HK-2 (cell line): Measurements from ENCODE around the gene FOXO3B.
"Not testable (repeated sequence)": the region's sequence is repeated elsewhere in the genome, so short reads cannot be mapped to it uniquely, and the experiment has no call there.

ENCODE experiments used
- DNase-seq: peaks from one replicate; pipeline ENCODE4 v3.0.0-alpha.2; 2018; ENCODE audit not compliant: unreplicated experiment

FOXO3B gene

GRCh38 chr17:18650094-18650493, 32.0 kb downstream of the FOXO3B start:
- not testable (repeated sequence) for DNase-seq

- not testable (repeated sequence) for DNase-seq
Measured at GRCh38 chr17:18644291-18644690, 37.8 kb downstream of the FOXO3B start, which contains the start of gene TBC1D28. TSS of gene TBC1D28 (minus strand) at chr17:18644391. CDS start at chr17:18641352, 3,039 bp downstream.

DNA sequence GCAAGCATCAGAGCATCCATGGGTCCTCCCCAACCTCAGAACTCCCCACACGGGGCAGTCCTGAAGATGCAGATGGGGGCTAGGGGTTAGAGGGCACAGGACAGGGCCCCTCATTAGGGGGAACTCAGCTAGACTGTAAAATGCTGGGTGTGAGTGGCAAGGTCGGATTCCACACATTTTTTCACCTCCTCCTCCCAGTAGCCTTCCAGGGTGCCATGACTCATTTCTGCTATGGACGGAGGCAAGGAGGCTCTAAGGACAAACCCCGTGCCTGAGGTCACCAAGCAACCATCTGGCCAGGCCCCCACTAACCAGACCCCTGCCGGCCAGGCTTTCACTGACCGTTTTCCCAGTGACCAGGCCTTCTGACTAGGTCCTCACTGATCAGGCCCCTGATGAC, 39.0 kb downstream of the FOXO3B start:
- not testable (repeated sequence) for DNase-seq

- DNase-seq: not testable (repeated sequence)
Measured at GRCh38 chr17:18638357-18638756, 43.8 kb downstream of the FOXO3B start.

DNA sequence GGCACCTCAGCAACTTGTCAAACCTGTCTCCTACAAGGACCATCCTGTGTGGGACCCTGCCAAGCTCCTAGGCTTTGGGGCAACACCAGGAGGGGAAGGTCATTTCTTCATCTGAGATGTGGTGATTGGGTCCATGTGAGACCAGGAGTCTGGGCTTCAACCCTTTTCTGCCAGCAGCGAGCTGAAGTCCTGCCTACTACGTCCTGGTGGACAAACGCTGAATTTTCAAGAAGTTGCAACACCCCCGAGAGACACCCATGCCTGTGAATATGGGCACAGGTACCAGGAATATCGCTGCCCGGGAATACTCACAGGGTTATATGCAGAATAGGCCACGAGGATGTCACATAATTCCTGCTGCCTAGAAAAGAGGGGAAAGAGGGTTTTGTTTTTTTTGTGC, 45.9 kb downstream of the FOXO3B start:
- not testable (repeated sequence) for DNase-seq

DNA sequence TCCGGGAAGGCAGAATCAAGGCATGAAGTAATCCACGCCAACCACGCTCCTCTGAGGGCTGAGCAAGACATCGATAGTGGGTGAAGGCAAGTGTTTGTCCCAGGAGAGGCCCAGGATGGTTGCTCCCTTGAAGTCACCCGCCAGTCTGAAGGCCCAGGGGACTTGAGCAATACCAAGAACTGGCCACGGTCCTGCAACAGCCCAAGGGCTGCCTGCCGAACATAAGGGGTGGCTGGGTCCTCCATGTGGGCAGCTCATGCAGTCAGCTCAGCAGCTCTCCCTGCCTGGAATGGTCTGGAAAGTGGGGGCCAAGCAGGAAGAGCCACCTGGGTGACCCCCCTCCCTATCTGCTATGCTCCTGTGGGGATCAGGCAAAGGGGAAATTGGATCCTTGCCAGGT, 46.3 kb downstream of the FOXO3B start:
- DNase-seq: not testable (repeated sequence)

- DNase-seq: not testable (repeated sequence)
Measured at GRCh38 chr17:18634550-18635263, 47.4 kb downstream of the FOXO3B start.
